GM12878 (cell line): ENCODE data around the gene HS6ST3.

ENCODE experiments used
- CTCF ChIP-seq, 3 experiments: IDR thresholded peaks in 2 of 3; conservative IDR thresholded peaks in 1 of 3; 2 replicates each; pipeline ENCODE4 v1.5.1; 2011; ENCODE audit warnings: low read depth in 3 of 3, low read length in 3 of 3, mild to moderate bottlenecking in 3 of 3, control low read depth in 2 of 3, moderate library complexity in 2 of 3, inconsistent platforms in 1 of 3, mixed read lengths in 1 of 3; ENCODE audit not compliant: control insufficient read depth in 2 of 3, insufficient read depth in 1 of 3; ENCODE audit errors: extremely low read depth in 1 of 3
- FOXM1 ChIP-seq: IDR thresholded peaks from 2 replicates; pipeline ENCODE4 v1.6.1; 2012; ENCODE audit warnings: low read depth, mild to moderate bottlenecking, inconsistent platforms, low read length, moderate library complexity
- SIN3A ChIP-seq: IDR thresholded peaks from 2 replicates; pipeline ENCODE4 v1.6.1; 2012; ENCODE audit warnings: low read depth, low read length, improper control_type of control experiment
- TARDBP ChIP-seq: IDR thresholded peaks from 2 replicates; pipeline ENCODE4 v1.6.1; 2016; ENCODE audit warnings: borderline replicate concordance
- TCF3 ChIP-seq: IDR thresholded peaks from 2 replicates; pipeline ENCODE4 v1.6.1; 2012; ENCODE audit warnings: low read depth, mild to moderate bottlenecking, low read length, borderline replicate concordance; ENCODE audit not compliant: insufficient read depth
- USF1 ChIP-seq: IDR thresholded peaks from 2 replicates; pipeline ENCODE4 v1.6.1; 2011; ENCODE audit warnings: borderline replicate concordance, low read depth, mild to moderate bottlenecking, moderate library complexity, mixed read lengths, low read length; ENCODE audit not compliant: insufficient read depth; ENCODE audit errors: extremely low read length
- USF2 ChIP-seq: IDR thresholded peaks from 2 replicates; pipeline ENCODE4 v1.6.1; 2011; ENCODE audit warnings: low read depth, low read length, improper control_type of control experiment, borderline replicate concordance

GRCh38 chr13:96803456-96804100, 713.7 kb downstream of the HS6ST3 start:
- TF ChIP-seq SIN3A (no peak), USF2 (no peak), FOXM1 (no peak), TARDBP (no peak), USF1 (no peak), TCF3 (no peak), CTCF (IDR thresholded peaks at IDR 0.05 in 2 of 3, conservative IDR thresholded peaks at IDR 0.05 in 1 of 3; ENCODE audit: control insufficient read depth in 2 of 3, extremely low read depth in 1 of 3, insufficient read depth in 1 of 3, low read depth in 3 of 3, low read length in 3 of 3) (no peak)
